HG03060 (cell line): ENCODE measurements around the gene TMEM270.

Source experiments
- ATAC-seq: cut with Tn5 transposase; IDR thresholded peaks from one replicate; pipeline ENCODE4 v1.9.1; 2021; ENCODE audit warnings: low read depth, moderate number of reproducible peaks; ENCODE audit not compliant: unreplicated experiment

Gene TMEM270

DNA sequence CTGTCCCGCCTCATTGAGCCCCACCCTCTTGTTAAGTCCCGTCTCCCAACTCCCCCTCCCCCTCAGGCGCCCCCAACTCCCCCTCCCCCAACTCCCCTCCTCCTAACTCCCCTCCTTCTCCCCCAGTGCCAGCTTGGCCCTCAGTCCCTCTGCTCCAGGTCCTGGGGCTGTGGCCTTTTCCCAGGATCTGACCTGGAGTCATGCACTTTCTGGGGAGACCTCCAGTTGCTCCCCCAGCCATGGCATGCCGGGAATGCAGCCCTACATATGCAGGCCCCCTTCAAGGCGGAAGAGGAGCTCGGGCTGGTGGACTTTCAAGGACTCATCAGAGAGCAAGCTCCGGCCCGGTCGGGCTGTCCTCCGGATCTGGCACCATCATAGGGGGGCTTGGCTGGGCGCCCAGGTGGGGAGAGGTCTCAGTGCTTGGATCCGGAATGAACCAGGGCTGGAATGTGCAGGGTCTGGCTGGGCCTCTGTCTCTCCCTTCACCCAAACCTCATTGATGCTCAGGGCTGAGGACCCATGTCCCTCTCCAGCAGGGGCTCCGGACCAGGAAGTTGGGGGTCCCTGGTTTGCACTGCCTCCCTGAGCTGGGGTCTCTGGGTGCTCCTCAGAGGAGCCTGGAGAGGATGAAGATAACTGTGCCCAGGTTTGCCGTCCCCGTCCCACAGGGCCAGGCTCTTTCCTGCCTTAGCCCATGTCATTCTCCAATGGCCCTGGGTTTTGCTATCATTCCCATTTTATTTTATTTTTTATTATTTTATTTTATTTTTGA, 41.1 kb downstream of the TMEM270 start:
- ATAC-seq = no peak

- no peak for ATAC-seq
These were observed 42.6 kb downstream of the TMEM270 start for GRCh38 chr7:73903321-73904218.

- ATAC-seq = no peak
These were observed 43.5 kb downstream of the TMEM270 start for GRCh38 chr7:73904219-73905137.

GRCh38 chr7:73905360-73905759, 44.4 kb downstream of the TMEM270 start:
- no peak for ATAC-seq

DNA sequence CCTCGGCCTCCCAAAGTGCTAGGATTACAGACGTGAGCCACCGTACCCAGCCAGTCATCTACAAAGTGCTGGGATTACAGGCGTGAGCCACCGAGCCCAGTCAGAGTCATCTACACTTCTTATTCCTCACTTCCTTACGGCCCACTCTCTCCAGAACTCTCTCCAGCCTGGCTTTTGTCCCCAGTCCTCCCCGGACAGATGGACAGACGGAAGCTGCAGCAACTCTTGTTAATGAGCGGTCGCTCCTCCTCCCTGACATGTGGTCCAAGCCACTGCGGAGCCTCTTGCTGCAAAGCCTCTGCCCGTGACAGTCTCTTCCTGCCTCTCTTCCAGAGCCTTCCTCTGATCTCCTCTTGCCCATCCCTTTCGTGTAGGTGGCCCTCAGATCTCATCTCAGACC, 45.9 kb downstream of the TMEM270 start:
- ATAC-seq = no peak

GRCh38 chr7:73907554-73908122, 46.7 kb downstream of the TMEM270 start:
- no peak for ATAC-seq

DNA sequence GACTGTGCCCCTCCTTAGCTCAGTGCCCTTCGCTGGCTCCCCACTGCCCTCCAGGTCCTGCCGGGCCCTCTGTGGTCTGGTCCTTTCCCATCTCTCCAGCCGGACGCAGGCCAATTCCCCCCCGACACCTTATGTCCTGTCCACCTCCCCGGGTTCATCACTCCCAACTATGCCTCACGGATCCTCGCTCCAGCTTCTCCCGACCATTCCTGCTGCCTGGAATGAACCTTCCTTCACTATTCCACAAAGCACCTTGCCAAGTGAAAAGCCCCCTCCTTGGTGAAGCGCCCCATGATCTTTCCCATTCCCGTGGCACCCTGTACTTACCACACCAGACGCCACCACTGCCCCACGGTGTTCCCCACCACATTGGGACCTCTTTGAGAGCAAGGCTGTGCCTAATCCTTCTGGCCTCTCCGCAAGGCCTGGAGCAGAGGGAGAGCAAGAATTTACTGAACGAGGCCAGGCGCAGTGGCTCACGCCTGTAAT, 47.2 kb downstream of the TMEM270 start:
- ATAC-seq = no peak

DNA sequence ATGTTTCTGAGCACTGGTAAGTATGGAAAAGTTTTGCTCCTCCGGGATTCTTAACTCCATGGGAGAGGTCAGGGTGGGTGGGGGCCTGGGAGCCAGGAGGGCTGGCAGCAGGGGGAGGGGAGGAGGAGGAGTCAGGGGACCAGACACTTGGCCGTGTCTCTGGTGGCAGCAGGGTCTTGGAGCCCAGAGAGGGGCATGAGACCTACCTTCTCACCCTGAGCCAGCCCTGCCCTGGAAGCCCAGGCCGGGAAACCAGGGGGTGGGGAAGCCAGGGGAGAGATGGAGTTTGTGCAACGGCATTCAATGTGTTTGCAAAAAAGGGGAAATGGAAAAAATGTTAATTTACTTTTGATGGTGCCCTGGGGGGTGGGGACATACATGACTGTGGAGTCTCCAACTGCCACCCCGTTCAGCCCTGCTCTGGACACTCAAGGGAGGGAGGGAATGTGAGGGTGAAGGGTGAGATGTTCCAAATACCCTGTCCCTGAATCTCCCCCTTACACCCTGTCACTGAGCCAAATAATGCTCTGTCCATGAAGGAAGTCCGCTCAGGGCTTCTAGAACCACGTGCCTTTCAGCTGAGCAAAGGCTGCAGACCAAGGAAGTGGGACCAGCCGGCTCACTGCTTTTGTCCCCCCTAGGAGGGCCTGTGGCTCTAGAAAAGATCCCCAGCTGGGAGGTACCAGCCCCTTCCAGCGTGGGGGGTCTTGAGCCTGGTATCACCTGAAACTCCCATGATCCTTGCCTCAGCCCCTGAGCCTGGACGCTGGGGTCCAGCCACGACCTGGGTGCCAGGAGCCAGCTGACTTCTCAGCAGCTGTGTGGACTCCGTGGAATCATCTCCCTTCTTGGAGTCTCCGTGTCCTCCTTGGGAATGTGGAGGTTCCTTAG, 48.3 kb downstream of the TMEM270 start:
- ATAC-seq = no peak

DNA sequence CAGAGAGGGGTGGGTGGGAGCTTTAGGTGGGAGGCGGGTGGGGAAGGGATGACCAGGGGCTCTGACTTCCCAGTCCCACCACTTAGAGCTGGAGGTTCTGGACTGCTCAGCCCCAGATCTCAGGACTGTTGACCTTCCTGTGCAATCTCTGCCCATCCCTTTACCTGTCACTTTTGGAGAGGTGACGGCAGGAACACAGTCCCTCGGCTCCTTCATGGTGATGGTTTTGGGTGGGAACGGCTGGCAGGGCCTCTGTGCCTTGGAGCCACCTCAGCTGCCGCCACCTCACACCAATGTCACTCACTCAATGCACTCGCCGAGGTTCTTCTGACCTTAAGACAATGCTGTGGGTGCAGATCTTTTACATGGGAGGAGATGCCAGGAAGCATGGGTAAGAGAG, 49.0 kb downstream of the TMEM270 start:
- no peak for ATAC-seq

- no peak for ATAC-seq
These were observed 51.3 kb downstream of the TMEM270 start for GRCh38 chr7:73912223-73912622.
